ENCODE data around the gene EIF4E3. TPM values are rescaled to one million over a fixed set of nuclear protein-coding genes. Genes with fewer than 3 reads are reported as not detected.

Gene EIF4E3
- total RNA-seq, 1 donor: 2.9 TPM

GRCh38 chr3:71640331-71640983, 84.7 kb downstream of the EIF4E3 start:
- H3K36me3 ChIP-seq (ENCODE audit: insufficient read depth, low read length): no peaks in the 10 kb centered on the region
- H4K20me1 ChIP-seq (ENCODE audit: insufficient read depth, low read length): no peaks in the 10 kb centered on the region
- H3K27me3 ChIP-seq (ENCODE audit: insufficient read depth, low read length): no peaks in the 10 kb centered on the region
- H3K79me2 ChIP-seq (ENCODE audit: insufficient read depth, low read length): no peaks in the 10 kb centered on the region
- no peak overlapping the region for H3K4me3 ChIP-seq (ENCODE audit: insufficient read depth, low read length)
- H3K4me1 ChIP-seq (ENCODE audit: insufficient read depth, low read length): no peaks in the 10 kb centered on the region
- no peaks in the 10 kb centered on the region for H3K9me3 ChIP-seq (ENCODE audit: low read depth, low read length)
- no peak overlapping the region for H2AFZ ChIP-seq (ENCODE audit: low read length)
- no peak overlapping the region for H3K4me2 ChIP-seq (ENCODE audit: insufficient read depth, low read length)
- no peak overlapping the region for H3K27ac ChIP-seq (ENCODE audit: low read depth, low read length)
- no peak for TF ChIP-seq CTCF (IDR thresholded peaks at IDR 0.05; ENCODE audit: extremely low read depth, low read depth, low read length)
- DNase-seq (ENCODE audit: insufficient read length, low spot score, missing footprints): no peak

- DNase-seq (ENCODE audit: insufficient read length, low spot score, missing footprints): no peak
- Histone ChIP-seq H3K4me2 (ENCODE audit: insufficient read depth, low read length) (no peak overlapping the region), H4K20me1 (ENCODE audit: insufficient read depth, low read length) (no peaks in the 10 kb centered on the region), H3K79me2 (ENCODE audit: insufficient read depth, low read length) (no peaks in the 10 kb centered on the region), H2AFZ (ENCODE audit: low read length) (no peak overlapping the region), H3K27ac (ENCODE audit: low read depth, low read length) (no peak overlapping the region), H3K27me3 (ENCODE audit: insufficient read depth, low read length) (no peaks in the 10 kb centered on the region), H3K9me3 (ENCODE audit: low read depth, low read length) (no peaks in the 10 kb centered on the region), H3K4me1 (ENCODE audit: insufficient read depth, low read length) (no peaks in the 10 kb centered on the region), H3K4me3 (ENCODE audit: insufficient read depth, low read length) (no peak overlapping the region), H3K36me3 (ENCODE audit: insufficient read depth, low read length) (no peaks in the 10 kb centered on the region)
- TF ChIP-seq CTCF (IDR thresholded peaks at IDR 0.05; ENCODE audit: extremely low read depth, low read depth, low read length): no peak
Observed at GRCh38 chr3:71636482-71636881, 88.7 kb downstream of the EIF4E3 start.

GRCh38 chr3:71636001-71636400, 89.2 kb downstream of the EIF4E3 start:
- Histone ChIP-seq H3K4me3 (ENCODE audit: insufficient read depth, low read length) (no peak overlapping the region), H3K4me1 (ENCODE audit: insufficient read depth, low read length) (no peaks in the 10 kb centered on the region), H3K27ac (ENCODE audit: low read depth, low read length) (no peak overlapping the region), H3K9me3 (ENCODE audit: low read depth, low read length) (no peaks in the 10 kb centered on the region), H3K4me2 (ENCODE audit: insufficient read depth, low read length) (no peak overlapping the region), H4K20me1 (ENCODE audit: insufficient read depth, low read length) (no peaks in the 10 kb centered on the region), H3K79me2 (ENCODE audit: insufficient read depth, low read length) (no peaks in the 10 kb centered on the region), H2AFZ (ENCODE audit: low read length) (no peak overlapping the region), H3K27me3 (ENCODE audit: insufficient read depth, low read length) (no peaks in the 10 kb centered on the region), H3K36me3 (ENCODE audit: insufficient read depth, low read length) (no peaks in the 10 kb centered on the region)
- no peak for TF ChIP-seq CTCF (IDR thresholded peaks at IDR 0.05; ENCODE audit: extremely low read depth, low read depth, low read length)
- no peak for DNase-seq (ENCODE audit: insufficient read length, low spot score, missing footprints)

- Histone ChIP-seq H3K36me3 (ENCODE audit: insufficient read depth, low read length) (no peaks in the 10 kb centered on the region), H3K9me3 (ENCODE audit: low read depth, low read length) (no peaks in the 10 kb centered on the region), H3K4me2 (ENCODE audit: insufficient read depth, low read length) (no peak overlapping the region), H3K27ac (ENCODE audit: low read depth, low read length) (no peak overlapping the region), H3K27me3 (ENCODE audit: insufficient read depth, low read length) (no peaks in the 10 kb centered on the region), H3K4me1 (ENCODE audit: insufficient read depth, low read length) (no peaks in the 10 kb centered on the region), H3K79me2 (ENCODE audit: insufficient read depth, low read length) (no peaks in the 10 kb centered on the region), H2AFZ (ENCODE audit: low read length) (no peak overlapping the region), H3K4me3 (ENCODE audit: insufficient read depth, low read length) (no peak overlapping the region), H4K20me1 (ENCODE audit: insufficient read depth, low read length) (no peaks in the 10 kb centered on the region)
- TF ChIP-seq CTCF (IDR thresholded peaks at IDR 0.05; ENCODE audit: extremely low read depth, low read depth, low read length): no peak
- no peak for DNase-seq (ENCODE audit: insufficient read length, low spot score, missing footprints)
Observed at GRCh38 chr3:71634671-71635070, 90.5 kb downstream of the EIF4E3 start.
